B cell (primary cell): Measurements from ENCODE around the gene MREG.
A peak's percentile ranks its signal among the peaks of the same experiment; 100 is the strongest.

Experiments used
- EZH2 ChIP-seq: IDR thresholded peaks from 2 replicates; pipeline ENCODE4 v1.6.1; 2012; ENCODE audit warnings: borderline replicate concordance, low read depth, mild to moderate bottlenecking, moderate library complexity, low read length; ENCODE audit not compliant: insufficient read depth, poor library complexity, severe bottlenecking
- TF ChIP-seq, protein P1 (sequence below): fragments of 200-600 bp; IDR thresholded peaks from one replicate; pipeline ENCODE4 v1.8.0; 2022; ENCODE audit warnings: antibody characterized with exemption, mild to moderate bottlenecking

DNA sequence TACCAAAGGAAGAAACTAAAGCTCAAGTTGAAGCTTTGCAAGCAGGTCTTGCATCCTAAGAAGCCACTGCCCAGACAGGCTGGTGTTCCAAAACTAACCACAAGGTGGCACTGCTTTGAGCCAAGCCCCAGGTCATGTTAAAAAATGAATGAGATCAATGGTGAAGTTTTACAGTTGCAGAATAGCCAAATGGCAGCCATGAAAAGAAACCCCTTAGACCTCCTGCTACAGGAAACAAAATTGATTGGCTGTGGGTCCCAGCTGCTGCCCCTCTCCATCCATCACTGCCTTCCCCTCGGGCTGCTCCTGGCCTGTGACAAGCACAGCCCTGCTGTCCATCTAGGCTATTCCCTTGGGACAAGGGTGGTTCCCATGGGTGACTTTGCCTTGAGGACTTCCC lies 20.7 kb upstream of the MREG start:
- TF ChIP-seq, protein P1, sequence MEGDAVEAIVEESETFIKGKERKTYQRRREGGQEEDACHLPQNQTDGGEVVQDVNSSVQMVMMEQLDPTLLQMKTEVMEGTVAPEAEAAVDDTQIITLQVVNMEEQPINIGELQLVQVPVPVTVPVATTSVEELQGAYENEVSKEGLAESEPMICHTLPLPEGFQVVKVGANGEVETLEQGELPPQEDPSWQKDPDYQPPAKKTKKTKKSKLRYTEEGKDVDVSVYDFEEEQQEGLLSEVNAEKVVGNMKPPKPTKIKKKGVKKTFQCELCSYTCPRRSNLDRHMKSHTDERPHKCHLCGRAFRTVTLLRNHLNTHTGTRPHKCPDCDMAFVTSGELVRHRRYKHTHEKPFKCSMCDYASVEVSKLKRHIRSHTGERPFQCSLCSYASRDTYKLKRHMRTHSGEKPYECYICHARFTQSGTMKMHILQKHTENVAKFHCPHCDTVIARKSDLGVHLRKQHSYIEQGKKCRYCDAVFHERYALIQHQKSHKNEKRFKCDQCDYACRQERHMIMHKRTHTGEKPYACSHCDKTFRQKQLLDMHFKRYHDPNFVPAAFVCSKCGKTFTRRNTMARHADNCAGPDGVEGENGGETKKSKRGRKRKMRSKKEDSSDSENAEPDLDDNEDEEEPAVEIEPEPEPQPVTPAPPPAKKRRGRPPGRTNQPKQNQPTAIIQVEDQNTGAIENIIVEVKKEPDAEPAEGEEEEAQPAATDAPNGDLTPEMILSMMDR, result peak; percentile 93
- no peak for TF ChIP-seq EZH2
